ENCODE measurements around the gene RPL4. TPM values are rescaled to one million over a fixed set of nuclear protein-coding genes. Genes with fewer than 3 reads are reported as not detected.

The RPL4 gene
- total and polyA plus RNA-seq, 8 donors = 1,130 to 2,134 (median 1,557) TPM

DNA sequence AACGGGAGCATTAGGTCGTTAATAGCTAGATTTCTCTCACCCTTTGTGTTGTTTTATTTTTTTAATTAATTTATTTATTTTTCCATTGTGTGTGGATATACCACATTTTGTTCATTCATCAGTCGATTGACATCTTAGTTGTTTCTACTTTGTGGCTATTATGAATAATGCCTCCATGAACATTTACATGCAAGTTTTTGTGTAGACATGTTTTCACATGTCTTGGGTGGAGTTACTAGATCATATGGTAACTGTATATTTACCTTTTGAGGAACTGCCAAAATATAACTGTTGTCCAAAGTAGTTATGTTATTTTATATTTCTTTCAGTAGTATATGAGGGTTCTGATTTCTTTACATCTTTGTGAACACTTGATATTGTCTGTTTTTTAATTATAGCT, 19.3 kb upstream of the RPL4 start:
- H3K4me1 ChIP-seq = no peaks in the 10 kb centered on the region
- ATAC-seq (no peak), FAIRE-seq (no peak), DNase-seq (no peak)
- no peaks in the 10 kb centered on the region for H3K36me3 ChIP-seq
- H3K27ac ChIP-seq = no peak overlapping the region
- no peaks in the 10 kb centered on the region for H3K27me3 ChIP-seq
- 83 to 84% methylated on average over 3 of the region's 3 CpGs for WGBS, 2 donors
- TF ChIP-seq, protein P1, sequence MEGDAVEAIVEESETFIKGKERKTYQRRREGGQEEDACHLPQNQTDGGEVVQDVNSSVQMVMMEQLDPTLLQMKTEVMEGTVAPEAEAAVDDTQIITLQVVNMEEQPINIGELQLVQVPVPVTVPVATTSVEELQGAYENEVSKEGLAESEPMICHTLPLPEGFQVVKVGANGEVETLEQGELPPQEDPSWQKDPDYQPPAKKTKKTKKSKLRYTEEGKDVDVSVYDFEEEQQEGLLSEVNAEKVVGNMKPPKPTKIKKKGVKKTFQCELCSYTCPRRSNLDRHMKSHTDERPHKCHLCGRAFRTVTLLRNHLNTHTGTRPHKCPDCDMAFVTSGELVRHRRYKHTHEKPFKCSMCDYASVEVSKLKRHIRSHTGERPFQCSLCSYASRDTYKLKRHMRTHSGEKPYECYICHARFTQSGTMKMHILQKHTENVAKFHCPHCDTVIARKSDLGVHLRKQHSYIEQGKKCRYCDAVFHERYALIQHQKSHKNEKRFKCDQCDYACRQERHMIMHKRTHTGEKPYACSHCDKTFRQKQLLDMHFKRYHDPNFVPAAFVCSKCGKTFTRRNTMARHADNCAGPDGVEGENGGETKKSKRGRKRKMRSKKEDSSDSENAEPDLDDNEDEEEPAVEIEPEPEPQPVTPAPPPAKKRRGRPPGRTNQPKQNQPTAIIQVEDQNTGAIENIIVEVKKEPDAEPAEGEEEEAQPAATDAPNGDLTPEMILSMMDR (IDR thresholded peaks at IDR 0.05) = no peak
- no peak overlapping the region for H3K4me3 ChIP-seq
- H3K9me3 ChIP-seq = no peaks in the 10 kb centered on the region
- intact Hi-C loops (cut with DNase I) = no loop called here

DNA sequence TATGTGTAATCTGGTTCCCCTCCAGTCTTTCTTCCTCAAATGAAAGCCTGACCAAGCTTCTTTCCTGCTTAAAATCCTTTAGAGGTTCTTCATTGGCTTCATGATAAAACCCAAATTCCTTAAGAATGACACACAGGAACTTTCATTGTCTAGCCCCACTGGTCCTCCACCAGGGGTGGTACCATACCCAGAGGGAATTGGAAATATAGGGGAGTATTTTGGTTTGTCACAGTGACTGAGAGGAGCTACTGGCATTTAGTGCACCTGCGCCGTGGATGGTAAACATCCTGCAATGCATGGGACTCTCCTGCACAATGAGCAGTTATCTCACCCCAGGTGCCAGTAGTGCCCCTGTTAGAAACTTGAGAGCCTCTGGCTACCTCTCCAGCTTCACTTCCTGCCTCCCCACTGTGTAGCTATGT, 11.3 kb upstream of the RPL4 start:
- intact Hi-C loops (cut with DNase I) = no loop called here
- no peak overlapping the region for H3K4me3 ChIP-seq
- H3K4me1 ChIP-seq = no peaks in the 10 kb centered on the region
- DNase-seq (no peak), ATAC-seq (no peak), FAIRE-seq (no peak)
- WGBS, 2 donors = 97% methylated on average over 2 of the region's 2 CpGs
- no peaks in the 10 kb centered on the region for H3K9me3 ChIP-seq
- H3K36me3 ChIP-seq = no peaks in the 10 kb centered on the region
- H3K27ac ChIP-seq = no peak overlapping the region
- TF ChIP-seq, protein P1 (IDR thresholded peaks at IDR 0.05) = no peak
- H3K27me3 ChIP-seq = no peaks in the 10 kb centered on the region

DNA sequence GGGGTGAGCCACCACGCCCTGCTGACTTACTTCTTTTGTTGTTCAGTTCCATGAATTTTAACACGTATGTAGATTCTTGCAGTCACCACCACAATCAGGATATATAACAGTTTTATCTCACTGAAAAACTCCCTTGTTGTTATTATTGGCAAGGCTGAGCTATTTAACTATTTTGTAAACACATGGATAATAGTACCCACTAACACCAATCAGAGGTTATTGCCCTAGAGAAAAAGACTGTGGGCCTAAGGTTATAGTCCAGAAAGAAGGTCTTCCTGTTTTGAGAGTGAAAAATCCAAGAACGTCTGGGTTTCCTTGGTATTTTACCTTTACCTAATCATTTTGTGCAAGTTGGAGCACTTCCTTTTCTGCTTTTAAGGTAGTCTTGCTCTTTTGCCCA, 9.9 kb upstream of the RPL4 start:
- intact Hi-C loops (cut with DNase I) = no loop called here
- H3K4me1 ChIP-seq = no peaks in the 10 kb centered on the region
- DNase-seq (no peak), FAIRE-seq (no peak), ATAC-seq (no peak)
- H3K27ac ChIP-seq = no peak overlapping the region
- TF ChIP-seq, protein P1 (IDR thresholded peaks at IDR 0.05) = no peak
- WGBS, 2 donors = 76 to 82% methylated on average over 3 of the region's 3 CpGs
- H3K36me3 ChIP-seq = no peaks in the 10 kb centered on the region
- no peaks in the 10 kb centered on the region for H3K9me3 ChIP-seq
- no peaks in the 10 kb centered on the region for H3K27me3 ChIP-seq
- H3K4me3 ChIP-seq = no peak overlapping the region

DNA sequence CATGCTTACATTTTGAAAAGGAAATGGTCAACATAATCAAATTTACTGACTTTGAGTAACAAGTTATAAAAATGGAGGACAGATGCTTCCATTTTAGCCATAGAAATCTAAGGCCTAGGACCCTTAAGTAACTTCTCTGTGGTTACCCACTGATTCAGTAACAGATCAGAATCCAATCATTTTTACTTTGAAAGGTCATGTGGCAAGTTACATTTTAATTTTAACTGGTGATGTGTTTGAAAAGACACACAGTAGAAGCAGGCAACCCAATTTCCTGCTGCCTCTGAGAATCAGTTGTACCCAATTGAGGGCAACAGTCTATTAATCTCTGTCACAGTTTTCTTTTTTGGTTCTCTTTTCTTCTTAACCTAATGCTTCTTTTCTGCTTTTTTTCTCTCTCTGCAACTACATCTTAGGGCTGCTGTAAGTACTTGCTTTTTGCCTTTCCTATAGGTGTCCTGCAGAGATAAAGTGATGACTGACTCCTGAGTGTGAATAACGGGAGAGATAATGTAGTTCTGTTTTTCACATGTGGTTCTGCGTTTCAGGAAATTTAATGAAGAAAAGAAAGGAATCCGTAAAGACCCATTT, 3.7 kb upstream of the RPL4 start:
- Histone ChIP-seq H3K4me3 (no peak overlapping the region), H3K27ac (no peak overlapping the region), H3K36me3 (no peaks in the 10 kb centered on the region), H3K9me3 (no peaks in the 10 kb centered on the region), H3K27me3 (no peaks in the 10 kb centered on the region), H3K4me1 (peaks cover 0 to 7% (median 5%) of the 10 kb centered on the region in 3 donors)
- FAIRE-seq (no peak), ATAC-seq (no peak), DNase-seq (no peak)
- intact Hi-C loops (cut with DNase I) = no loop called here
- TF ChIP-seq, protein P1 (IDR thresholded peaks at IDR 0.05) = no peak
- WGBS, 2 donors = 89 to 91% methylated on average over 3 of the region's 3 CpGs

DNA sequence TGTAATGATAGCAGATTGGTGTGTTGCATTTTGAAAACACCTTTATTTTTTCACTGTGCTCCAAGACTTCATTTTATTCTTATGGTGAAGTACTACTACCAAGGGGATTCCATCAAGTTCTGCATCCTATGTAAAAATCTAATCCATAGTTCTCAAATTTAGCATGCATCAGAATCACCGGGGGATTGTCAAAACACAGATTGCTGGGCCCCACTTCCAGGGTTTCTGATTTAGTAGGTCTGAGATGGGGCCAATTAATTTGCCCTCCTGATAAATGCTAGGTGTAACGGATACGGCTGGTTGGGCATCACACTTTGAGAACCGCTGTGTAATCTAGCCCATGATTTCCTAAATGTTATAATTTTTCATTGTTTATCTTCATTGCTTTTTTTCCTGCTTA, 1.2 kb upstream of the RPL4 start:
- TF ChIP-seq, protein P1 (IDR thresholded peaks at IDR 0.05) = no peak
- DNase-seq (no peak), ATAC-seq (no peak), FAIRE-seq (no peak)
- intact Hi-C loops (cut with DNase I) = no loop called here
- peaks cover 0 to 22% (median 7%) of the 10 kb centered on the region in 3 donors for H3K36me3 ChIP-seq
- H3K27ac ChIP-seq = no peak overlapping the region
- 35 to 38% methylated on average over 4 of the region's 4 CpGs for WGBS, 2 donors
- H3K9me3 ChIP-seq = no peaks in the 10 kb centered on the region
- H3K4me1 ChIP-seq = peaks cover 0 to 24% (median 15%) of the 10 kb centered on the region in 3 donors
- H3K4me3 ChIP-seq = peak overlapping the region in 3 of 4 donors; percentile 65 to 85 (median 68)
- H3K27me3 ChIP-seq = no peaks in the 10 kb centered on the region

Measured in pancreas (tissue), 10 donors.